GM12873 (cell line): ENCODE results near the gene SEMA5A.

ENCODE experiments used
- TF ChIP-seq, protein P1 (sequence below): IDR thresholded peaks from 2 replicates; pipeline ENCODE4 v1.5.1; 2012; ENCODE audit warnings: low read depth, mild to moderate bottlenecking, moderate library complexity, low read length, control low read depth; ENCODE audit not compliant: insufficient read depth; ENCODE audit errors: missing control alignments

SEMA5A gene

GRCh38 chr5:9089893-9090292 is 456.0 kb downstream of the SEMA5A start:
- TF ChIP-seq, protein P1, sequence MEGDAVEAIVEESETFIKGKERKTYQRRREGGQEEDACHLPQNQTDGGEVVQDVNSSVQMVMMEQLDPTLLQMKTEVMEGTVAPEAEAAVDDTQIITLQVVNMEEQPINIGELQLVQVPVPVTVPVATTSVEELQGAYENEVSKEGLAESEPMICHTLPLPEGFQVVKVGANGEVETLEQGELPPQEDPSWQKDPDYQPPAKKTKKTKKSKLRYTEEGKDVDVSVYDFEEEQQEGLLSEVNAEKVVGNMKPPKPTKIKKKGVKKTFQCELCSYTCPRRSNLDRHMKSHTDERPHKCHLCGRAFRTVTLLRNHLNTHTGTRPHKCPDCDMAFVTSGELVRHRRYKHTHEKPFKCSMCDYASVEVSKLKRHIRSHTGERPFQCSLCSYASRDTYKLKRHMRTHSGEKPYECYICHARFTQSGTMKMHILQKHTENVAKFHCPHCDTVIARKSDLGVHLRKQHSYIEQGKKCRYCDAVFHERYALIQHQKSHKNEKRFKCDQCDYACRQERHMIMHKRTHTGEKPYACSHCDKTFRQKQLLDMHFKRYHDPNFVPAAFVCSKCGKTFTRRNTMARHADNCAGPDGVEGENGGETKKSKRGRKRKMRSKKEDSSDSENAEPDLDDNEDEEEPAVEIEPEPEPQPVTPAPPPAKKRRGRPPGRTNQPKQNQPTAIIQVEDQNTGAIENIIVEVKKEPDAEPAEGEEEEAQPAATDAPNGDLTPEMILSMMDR: no peak

DNA sequence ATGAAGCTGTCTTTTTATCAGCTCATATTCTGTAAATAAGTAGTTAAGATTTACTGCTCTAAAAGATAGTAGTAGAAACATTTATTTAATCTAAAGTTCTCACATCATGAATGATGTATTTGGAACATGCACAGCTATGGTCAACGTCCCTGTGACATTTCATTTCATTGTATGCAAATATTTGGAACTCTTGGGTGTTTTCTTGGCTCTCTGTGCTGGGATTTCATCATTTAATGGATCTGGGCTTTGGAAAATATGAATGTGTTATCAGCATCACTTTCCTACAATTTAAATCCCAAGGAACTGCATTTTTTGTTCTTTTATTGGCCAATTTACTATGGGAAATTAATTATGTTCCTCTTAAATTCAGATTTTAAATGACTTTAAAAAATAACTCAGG is 462.9 kb downstream of the SEMA5A start:
- TF ChIP-seq, protein P1: no peak

- TF ChIP-seq, protein P1: no peak
Observed at GRCh38 chr5:9072701-9073100, 473.2 kb downstream of the SEMA5A start.

DNA sequence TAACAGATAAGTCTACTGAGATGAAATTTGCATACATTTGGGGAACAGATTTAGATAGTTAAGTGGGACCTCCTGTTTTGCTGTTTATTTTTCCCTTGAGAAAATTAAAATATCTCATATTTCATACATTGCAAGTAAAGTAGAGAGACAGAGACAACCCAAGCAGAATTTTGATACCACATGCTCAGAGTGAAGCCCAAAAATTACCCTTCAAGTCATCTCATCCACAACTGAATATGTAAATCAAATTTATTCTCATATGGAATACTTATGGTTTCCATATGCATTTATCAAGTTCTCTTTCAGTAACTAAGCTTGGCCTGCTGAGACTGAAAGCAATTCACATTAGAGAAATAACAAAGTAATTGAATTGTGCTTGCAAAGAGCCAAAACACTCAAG is 474.4 kb downstream of the SEMA5A start:
- TF ChIP-seq, protein P1: no peak

DNA sequence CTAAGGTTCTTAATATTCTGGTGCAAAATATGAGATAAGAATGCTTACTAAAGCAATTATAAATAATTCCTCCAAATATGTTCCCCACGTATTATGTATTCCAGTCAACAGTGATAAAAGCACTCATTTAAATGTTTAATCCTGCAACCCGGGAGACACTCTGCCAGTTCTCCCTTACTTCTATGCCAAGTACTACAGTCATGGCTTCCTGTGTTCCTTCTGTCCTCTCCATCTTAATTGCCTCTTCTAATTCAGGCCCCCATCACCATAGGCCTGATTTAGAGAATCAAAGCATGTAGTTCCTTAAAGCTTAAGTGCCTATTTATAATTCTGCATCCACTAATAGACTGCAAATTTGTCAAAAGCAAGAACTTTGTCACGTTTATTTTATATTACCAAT is 474.8 kb downstream of the SEMA5A start:
- TF ChIP-seq, protein P1: no peak

DNA sequence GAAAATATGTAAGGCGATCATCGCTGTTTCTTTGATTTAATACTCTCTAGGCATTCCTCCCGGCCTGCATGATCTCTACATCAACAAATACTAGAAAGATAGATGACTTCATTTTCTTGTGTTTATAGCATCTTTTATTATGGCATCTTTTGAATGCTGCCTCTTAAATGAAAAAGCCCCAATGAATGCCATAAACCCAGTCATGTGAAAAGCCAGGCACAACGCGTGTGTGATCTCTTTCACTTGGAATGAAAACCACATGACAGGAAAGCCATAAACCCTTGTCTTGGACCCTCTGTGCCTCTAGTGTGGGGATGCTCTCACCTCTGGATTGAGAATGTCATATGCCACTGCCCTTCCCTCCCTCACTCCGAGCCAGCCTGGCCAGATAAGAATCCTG is 476.2 kb downstream of the SEMA5A start:
- TF ChIP-seq, protein P1: no peak

- TF ChIP-seq, protein P1: no peak
Observed at GRCh38 chr5:9067154-9067553, 478.7 kb downstream of the SEMA5A start.
